HepG2 (cell line): Measurements from ENCODE around the gene PLAA. TPM values are rescaled to one million over a fixed set of nuclear protein-coding genes. Genes with fewer than 3 reads are reported as not detected.

Experiments
- ARHGAP35 ChIP-seq: sonication (generic); formaldehyde crosslinking; IDR thresholded peaks from 2 replicates; pipeline ENCODE4 v1.9.0; 2022; ENCODE audit warnings: mild to moderate bottlenecking, inconsistent platforms, moderate library complexity, missing genetic modification reagents, borderline replicate concordance
- HIVEP1 ChIP-seq: sonication (generic); formaldehyde crosslinking; IDR thresholded peaks from 2 replicates; pipeline ENCODE4 v1.4.0; 2020; ENCODE audit warnings: mild to moderate bottlenecking, missing genetic modification reagents
- MIER2 ChIP-seq: IDR thresholded peaks from 2 replicates; pipeline ENCODE4 v1.6.1; 2016; ENCODE audit warnings: missing biosample characterization, missing genetic modification reagents
- NCOA5 ChIP-seq: sonication (generic); formaldehyde crosslinking; IDR thresholded peaks from 2 replicates; pipeline ENCODE4 v1.4.0; 2020; ENCODE audit warnings: missing genetic modification reagents
- NR2F1 ChIP-seq, 2 experiments: fragments of 450-650 bp in 1 of 2; formaldehyde crosslinking in 1 of 2; IDR thresholded peaks; 2 replicates each; pipeline versions ENCODE4 v1.5.0 to v1.6.1; 2016 to 2020; ENCODE audit warnings: mild to moderate bottlenecking in 1 of 2, missing compliant biosample characterization in 1 of 2, missing genetic modification reagents in 1 of 2, moderate library complexity in 1 of 2
- REXO4 ChIP-seq: sonication (generic); formaldehyde crosslinking; IDR thresholded peaks from 2 replicates; pipeline ENCODE4 v1.8.0; 2022; ENCODE audit warnings: missing genetic modification reagents, mild to moderate bottlenecking, borderline replicate concordance
- TBP ChIP-seq: sonication (generic); formaldehyde crosslinking; IDR thresholded peaks from 2 replicates; pipeline ENCODE4 v1.5.0; 2020; ENCODE audit warnings: missing genetic modification reagents
- TBX3 ChIP-seq: fragments of 450-650 bp; IDR thresholded peaks from 2 replicates; pipeline ENCODE4 v1.6.1; 2017; ENCODE audit warnings: antibody characterized with exemption, mild to moderate bottlenecking, inconsistent platforms, borderline replicate concordance
- TOE1 ChIP-seq: sonication (generic); formaldehyde crosslinking; IDR thresholded peaks from 2 replicates; pipeline ENCODE4 v1.4.0; 2020; ENCODE audit warnings: mild to moderate bottlenecking, missing genetic modification reagents
- ZBTB49 ChIP-seq: sonication (generic); formaldehyde crosslinking; IDR thresholded peaks from 2 replicates; pipeline ENCODE4 v1.4.0; 2020; ENCODE audit warnings: missing genetic modification reagents, borderline replicate concordance
- ZNF468 ChIP-seq: sonication (generic); formaldehyde crosslinking; IDR thresholded peaks from 2 replicates; pipeline ENCODE4 v1.8.0; 2022; ENCODE audit warnings: mild to moderate bottlenecking, moderate library complexity, missing genetic modification reagents
- ZNF547 ChIP-seq: sonication (generic); formaldehyde crosslinking; IDR thresholded peaks from 2 replicates; pipeline ENCODE4 v1.5.1; 2020; ENCODE audit warnings: mild to moderate bottlenecking, missing genetic modification reagents
- ZNF558 ChIP-seq: sonication (generic); formaldehyde crosslinking; IDR thresholded peaks from 2 replicates; pipeline ENCODE4 v1.9.0; 2022; ENCODE audit warnings: mild to moderate bottlenecking, missing genetic modification reagents, borderline replicate concordance
- ZNF784 ChIP-seq: sonication (generic); formaldehyde crosslinking; IDR thresholded peaks from 2 replicates; pipeline ENCODE4 v1.5.1; 2020; ENCODE audit warnings: missing genetic modification reagents, mild to moderate bottlenecking, borderline replicate concordance
- polyA plus RNA-seq, 8 experiments: library from polyadenylated mRNA; depleted of rRNA in 3 of 8; stranded (reverse) in 7 of 8; unstranded in 1 of 8; fragments of >200 nt; fragmentation: Illumina TruSeq in 4 of 8; extraction: Trizol in 4 of 8; gene quantifications; 2 replicates each; pipeline versions ENCODE4 v1.2.1 to v1.2.3, GENCODE V29; 2011 to 2016; ENCODE audit warnings: low read depth in 4 of 8, missing spikeins in 1 of 8, mixed read lengths in 1 of 8; ENCODE audit not compliant: insufficient read depth in 1 of 8
- total RNA-seq, 5 experiments: library from RNA; depleted of rRNA; stranded (reverse); fragments of >200 nt; fragmentation: Illumina TruSeq; extraction: Trizol; gene quantifications; 2 replicates each; pipeline ENCODE4 v1.2.3, GENCODE V29; 2016; ENCODE audit warnings: low read depth in 1 of 5
- TF ChIP-seq, protein P1 (sequence below): sonication (generic); formaldehyde crosslinking; IDR thresholded peaks from 2 replicates; pipeline ENCODE4 v1.4.0; 2020; ENCODE audit warnings: missing genetic modification reagents, borderline replicate concordance
- TF ChIP-seq, protein P2 (sequence below): sonication (generic); formaldehyde crosslinking; IDR thresholded peaks from 2 replicates; pipeline ENCODE4 v1.8.1; 2023; ENCODE audit warnings: mild to moderate bottlenecking, inconsistent platforms, moderate library complexity, missing genetic modification reagents, borderline replicate concordance

PLAA gene
- total and polyA plus RNA-seq, 2 of the 13 experiments (the other 11 are each of a cell fraction or from before 2014, with no cell fraction given): 5.8 to 22.9 TPM

- no peak for TF ChIP-seq ZBTB49 (CRISPR knock-in tag)
- TF ChIP-seq ZNF558: no peak
- TF ChIP-seq ARHGAP35 (CRISPR knock-in tag): 0 out of 2 replicates have a peak, but pooled peaks have one; percentile 62
- TF ChIP-seq ZNF547 (CRISPR knock-in tag): no peak
- TF ChIP-seq NCOA5 (CRISPR knock-in tag): no peak
- no peak for TF ChIP-seq REXO4 (CRISPR knock-in tag)
- no peak for TF ChIP-seq TOE1 (CRISPR knock-in tag)
- peak; percentile 63; the same call in 1 of the 2 replicates for TF ChIP-seq HIVEP1 (CRISPR knock-in tag)
- no peak for TF ChIP-seq TBX3
- TF ChIP-seq MIER2: no peak
- TF ChIP-seq, protein P1, sequence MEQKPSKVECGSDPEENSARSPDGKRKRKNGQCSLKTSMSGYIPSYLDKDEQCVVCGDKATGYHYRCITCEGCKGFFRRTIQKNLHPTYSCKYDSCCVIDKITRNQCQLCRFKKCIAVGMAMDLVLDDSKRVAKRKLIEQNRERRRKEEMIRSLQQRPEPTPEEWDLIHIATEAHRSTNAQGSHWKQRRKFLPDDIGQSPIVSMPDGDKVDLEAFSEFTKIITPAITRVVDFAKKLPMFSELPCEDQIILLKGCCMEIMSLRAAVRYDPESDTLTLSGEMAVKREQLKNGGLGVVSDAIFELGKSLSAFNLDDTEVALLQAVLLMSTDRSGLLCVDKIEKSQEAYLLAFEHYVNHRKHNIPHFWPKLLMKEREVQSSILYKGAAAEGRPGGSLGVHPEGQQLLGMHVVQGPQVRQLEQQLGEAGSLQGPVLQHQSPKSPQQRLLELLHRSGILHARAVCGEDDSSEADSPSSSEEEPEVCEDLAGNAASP (CRISPR knock-in tag): no peak
- no peak for TF ChIP-seq ZNF784 (CRISPR knock-in tag)
- no peak for TF ChIP-seq NR2F1 (CRISPR knock-in tag; IDR thresholded peaks at IDR 0.05)
- TF ChIP-seq, protein P2, sequence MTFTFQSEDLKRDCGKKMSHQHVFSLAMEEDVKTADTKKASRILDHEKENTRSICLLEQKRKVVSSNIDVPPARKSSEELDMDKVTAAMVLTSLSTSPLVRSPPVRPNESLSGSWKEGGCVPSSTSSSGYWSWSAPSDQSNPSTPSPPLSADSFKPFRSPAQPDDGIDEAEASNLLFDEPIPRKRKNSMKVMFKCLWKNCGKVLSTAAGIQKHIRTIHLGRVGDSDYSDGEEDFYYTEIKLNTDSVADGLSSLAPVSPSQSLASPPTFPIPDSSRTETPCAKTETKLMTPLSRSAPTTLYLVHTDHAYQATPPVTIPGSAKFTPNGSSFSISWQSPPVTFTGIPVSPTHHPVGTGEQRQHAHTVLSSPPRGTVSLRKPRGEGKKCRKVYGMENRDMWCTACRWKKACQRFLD (CRISPR knock-in tag): 0 out of 2 replicates have a peak, but pooled peaks have one; percentile 68
- TF ChIP-seq TBP (CRISPR knock-in tag): no peak
- TF ChIP-seq ZNF468 (CRISPR knock-in tag): no peak
Measured at GRCh38 chr9:26946753-26947727, at the start of gene PLAA (continued).
